Measurements from ENCODE around the gene UBE3A.

The UBE3A gene

GRCh38 chr15:25402342-25402741 is 36.5 kb downstream of the UBE3A start:
- DNase-seq (ENCODE audit: low spot score): no peak

- no peak for DNase-seq (ENCODE audit: low spot score)
Observed at GRCh38 chr15:25401501-25401900, 37.3 kb downstream of the UBE3A start.

GRCh38 chr15:25397100-25397499 is 41.7 kb downstream of the UBE3A start:
- no peak for DNase-seq (ENCODE audit: low spot score)

GRCh38 chr15:25394898-25395297 is 43.9 kb downstream of the UBE3A start:
- DNase-seq (ENCODE audit: low spot score): no peak

GRCh38 chr15:25392806-25393205 is 46.0 kb downstream of the UBE3A start:
- no peak for DNase-seq (ENCODE audit: low spot score)

- peak; percentile 83 for DNase-seq (ENCODE audit: low spot score)
Observed at GRCh38 chr15:25391971-25392721, 46.7 kb downstream of the UBE3A start.

- no peak for DNase-seq (ENCODE audit: low spot score)
Observed at GRCh38 chr15:25385986-25386385, 52.8 kb downstream of the UBE3A start.

- DNase-seq (ENCODE audit: low spot score): no peak
Observed at GRCh38 chr15:25381579-25381978, 57.2 kb downstream of the UBE3A start.

GRCh38 chr15:25378501-25378901 is 60.3 kb downstream of the UBE3A start:
- peak; percentile 3 for DNase-seq (ENCODE audit: low spot score)

GRCh38 chr15:25375557-25375956 is 63.3 kb downstream of the UBE3A start:
- no peak for DNase-seq (ENCODE audit: low spot score)

GRCh38 chr15:25374143-25374542 is 64.7 kb downstream of the UBE3A start:
- no peak for DNase-seq (ENCODE audit: low spot score)

- DNase-seq (ENCODE audit: low spot score): no peak
Observed at GRCh38 chr15:25372298-25372697, 66.5 kb downstream of the UBE3A start.

- no peak for DNase-seq (ENCODE audit: low spot score)
Observed at GRCh38 chr15:25368850-25369249, 70.0 kb downstream of the UBE3A start.

GRCh38 chr15:25366058-25366457 is 72.8 kb downstream of the UBE3A start:
- no peak for DNase-seq (ENCODE audit: low spot score)

- no peak for DNase-seq (ENCODE audit: low spot score)
Observed at GRCh38 chr15:25362545-25362944, 76.3 kb downstream of the UBE3A start.

- no peak for DNase-seq (ENCODE audit: low spot score)
Observed at GRCh38 chr15:25347707-25348106, 91.1 kb downstream of the UBE3A start.

GRCh38 chr15:25346371-25346770 is 92.5 kb downstream of the UBE3A start:
- DNase-seq (ENCODE audit: low spot score): no peak

GRCh38 chr15:25345943-25346342 is 92.9 kb downstream of the UBE3A start:
- DNase-seq (ENCODE audit: low spot score): no peak

- DNase-seq (ENCODE audit: low spot score): no peak
Observed at GRCh38 chr15:25342629-25343028, 96.2 kb downstream of the UBE3A start.

- DNase-seq (ENCODE audit: low spot score): no peak
Observed at GRCh38 chr15:25339431-25339830, 99.4 kb downstream of the UBE3A start.

- no peak for DNase-seq (ENCODE audit: low spot score)
Observed at GRCh38 chr15:25335279-25335678, 103.5 kb downstream of the UBE3A start.

GRCh38 chr15:25333049-25333448 is 105.8 kb downstream of the UBE3A start:
- DNase-seq (ENCODE audit: low spot score): no peak

GRCh38 chr15:25332306-25332705 is 106.5 kb downstream of the UBE3A start:
- no peak for DNase-seq (ENCODE audit: low spot score)

GRCh38 chr15:25331860-25332259 is 107.0 kb downstream of the UBE3A start:
- DNase-seq (ENCODE audit: low spot score): no peak
